Measurements from ENCODE around the gene MAP1B.

Gene MAP1B

GRCh38 chr5:72244862-72245371 lies 137.6 kb downstream of the MAP1B start:
- ChIA-PET CTCF (interaction anchor here (0.6 to 2.0 kb wide), 8 partner anchors 10 to 110 kb away, joined by 3 to 9 read pairs (median 4); no protein-coding TSS in a partner anchor), POLR2A (interaction anchor here (1.3 kb wide), 1 partner anchor 102 kb away, joined by 4 read pairs; no protein-coding TSS in a partner anchor)
- WGBS (ENCODE audit: insufficient coverage) = 100% methylated on average over 1 of the region's 2 CpGs
- Histone ChIP-seq H3K9me3 (ENCODE audit: control extremely low read depth in 1 of 5, control insufficient read depth in 4 of 5, insufficient read depth in 2 of 5, low read depth in 1 of 5, low read length in 4 of 5) (no peaks in the 10 kb centered on the region), H3K4me1 (ENCODE audit: control extremely low read depth in 1 of 4, control insufficient read depth in 4 of 4, insufficient read depth in 4 of 4, low read length in 3 of 4) (peaks cover 0 to 4% (median 0%) of the 10 kb centered on the region in 4 experiments), H3K36me3 (ENCODE audit: control insufficient read depth in 4 of 4, insufficient read depth in 4 of 4, low read length in 3 of 4) (peaks cover 0 to 3% (median 0%) of the 10 kb centered on the region in 4 experiments), H3K4me3 (ENCODE audit: control insufficient read depth in 1 of 7, extremely low read depth in 1 of 7, insufficient read depth in 4 of 7, low read depth in 2 of 7, low read length in 6 of 7) (no peak overlapping the region), H3K27ac (ENCODE audit: insufficient read depth in 1 of 2, low read depth in 1 of 2, low read length in 2 of 2, poor library complexity in 1 of 2, severe bottlenecking in 2 of 2) (no peak overlapping the region), H3K27me3 (replicated peaks in 2 of 5; ENCODE audit: control insufficient read depth in 4 of 5, insufficient read depth in 5 of 5, low read length in 4 of 5) (no peaks in the 10 kb centered on the region)
- peak; percentile 45 to 59 (median 57) for DNase-seq

- peaks cover 0 to 4% (median 0%) of the 10 kb centered on the region in 4 experiments for H3K4me1 ChIP-seq (ENCODE audit: control extremely low read depth in 1 of 4, control insufficient read depth in 4 of 4, insufficient read depth in 4 of 4, low read length in 3 of 4)
Observed at GRCh38 chr5:72245546-72245945, 138.3 kb downstream of the MAP1B start.

GRCh38 chr5:72245951-72246532 lies 138.8 kb downstream of the MAP1B start:
- no peaks in the 10 kb centered on the region for H3K27me3 ChIP-seq (replicated peaks in 2 of 5; ENCODE audit: control insufficient read depth in 4 of 5, insufficient read depth in 5 of 5, low read length in 4 of 5)
- ChIA-PET CTCF (interaction anchor here (0.8 to 2.0 kb wide), 6 partner anchors 10 to 113 kb away, joined by 3 to 9 read pairs (median 3); no protein-coding TSS in a partner anchor), POLR2A (no interaction called here)
- H3K4me1 ChIP-seq (ENCODE audit: control extremely low read depth in 1 of 4, control insufficient read depth in 4 of 4, insufficient read depth in 4 of 4, low read length in 3 of 4) = peaks cover 0 to 4% (median 0%) of the 10 kb centered on the region in 4 experiments
- peaks cover 0 to 3% (median 1%) of the 10 kb centered on the region in 4 experiments for H3K36me3 ChIP-seq (ENCODE audit: control insufficient read depth in 4 of 4, insufficient read depth in 4 of 4, low read length in 3 of 4)
- 100% methylated on average over 2 of the region's 3 CpGs for WGBS (ENCODE audit: insufficient coverage)
- peak in 1 of 3 donors; percentile 38 for DNase-seq
- no peak overlapping the region for H3K27ac ChIP-seq (ENCODE audit: insufficient read depth in 1 of 2, low read depth in 1 of 2, low read length in 2 of 2, poor library complexity in 1 of 2, severe bottlenecking in 2 of 2)
- H3K9me3 ChIP-seq (ENCODE audit: control extremely low read depth in 1 of 5, control insufficient read depth in 4 of 5, insufficient read depth in 2 of 5, low read depth in 1 of 5, low read length in 4 of 5) = no peaks in the 10 kb centered on the region
- no peak overlapping the region for H3K4me3 ChIP-seq (ENCODE audit: control insufficient read depth in 1 of 7, extremely low read depth in 1 of 7, insufficient read depth in 4 of 7, low read depth in 2 of 7, low read length in 6 of 7)

More at GRCh38 chr5:72245546-72245945, 138.3 kb downstream of the MAP1B start:
- CTCF ChIA-PET = interaction anchor here (0.6 to 2.0 kb wide), 8 partner anchors 11 to 113 kb away, joined by 3 to 9 read pairs (median 4); no protein-coding TSS in a partner anchor
- no peak overlapping the region for H3K4me3 ChIP-seq (ENCODE audit: control insufficient read depth in 1 of 7, extremely low read depth in 1 of 7, insufficient read depth in 4 of 7, low read depth in 2 of 7, low read length in 6 of 7)
- DNase-seq = no peak
- H3K27me3 ChIP-seq (replicated peaks in 2 of 5; ENCODE audit: control insufficient read depth in 4 of 5, insufficient read depth in 5 of 5, low read length in 4 of 5) = no peaks in the 10 kb centered on the region
- no peaks in the 10 kb centered on the region for H3K9me3 ChIP-seq (ENCODE audit: control extremely low read depth in 1 of 5, control insufficient read depth in 4 of 5, insufficient read depth in 2 of 5, low read depth in 1 of 5, low read length in 4 of 5)
- no CpG with 5 or more reads among the region's 1 CpG for WGBS (ENCODE audit: insufficient coverage)
- no peak overlapping the region for H3K27ac ChIP-seq (ENCODE audit: insufficient read depth in 1 of 2, low read depth in 1 of 2, low read length in 2 of 2, poor library complexity in 1 of 2, severe bottlenecking in 2 of 2)
- H3K36me3 ChIP-seq (ENCODE audit: control insufficient read depth in 4 of 4, insufficient read depth in 4 of 4, low read length in 3 of 4) = peaks cover 0 to 3% (median 1%) of the 10 kb centered on the region in 4 experiments
- POLR2A ChIA-PET = interaction anchor here (1.3 kb wide), 1 partner anchor 103 kb away, joined by 4 read pairs; no protein-coding TSS in a partner anchor

GRCh38 chr5:72246954-72247442 lies 139.7 kb downstream of the MAP1B start:
- Histone ChIP-seq H3K4me3 (ENCODE audit: control insufficient read depth in 1 of 7, extremely low read depth in 1 of 7, insufficient read depth in 4 of 7, low read depth in 2 of 7, low read length in 6 of 7) (no peak overlapping the region), H3K4me1 (ENCODE audit: control extremely low read depth in 1 of 4, control insufficient read depth in 4 of 4, insufficient read depth in 4 of 4, low read length in 3 of 4) (peaks cover 0 to 4% (median 0%) of the 10 kb centered on the region in 4 experiments), H3K9me3 (ENCODE audit: control extremely low read depth in 1 of 5, control insufficient read depth in 4 of 5, insufficient read depth in 2 of 5, low read depth in 1 of 5, low read length in 4 of 5) (no peaks in the 10 kb centered on the region), H3K27me3 (replicated peaks in 2 of 5; ENCODE audit: control insufficient read depth in 4 of 5, insufficient read depth in 5 of 5, low read length in 4 of 5) (no peaks in the 10 kb centered on the region), H3K27ac (ENCODE audit: insufficient read depth in 1 of 2, low read depth in 1 of 2, low read length in 2 of 2, poor library complexity in 1 of 2, severe bottlenecking in 2 of 2) (no peak overlapping the region), H3K36me3 (ENCODE audit: control insufficient read depth in 4 of 4, insufficient read depth in 4 of 4, low read length in 3 of 4) (peaks cover 0 to 3% (median 1%) of the 10 kb centered on the region in 4 experiments)
- 75% methylated on average over 2 of the region's 4 CpGs for WGBS (ENCODE audit: insufficient coverage)
- CTCF ChIA-PET = interaction anchor here (0.7 to 1.6 kb wide), 3 partner anchors 9 to 13 kb away, joined by 3 read pairs; no protein-coding TSS in a partner anchor
- POLR2A ChIA-PET = no interaction called here
- DNase-seq = no peak

- 100% methylated on average over 1 of the region's 2 CpGs for WGBS (ENCODE audit: insufficient coverage)
- DNase-seq = no peak
- H3K4me1 ChIP-seq (ENCODE audit: control extremely low read depth in 1 of 4, control insufficient read depth in 4 of 4, insufficient read depth in 4 of 4, low read length in 3 of 4) = peaks cover 0 to 4% (median 0%) of the 10 kb centered on the region in 4 experiments
- H3K27ac ChIP-seq (ENCODE audit: insufficient read depth in 1 of 2, low read depth in 1 of 2, low read length in 2 of 2, poor library complexity in 1 of 2, severe bottlenecking in 2 of 2) = no peak overlapping the region
- H3K9me3 ChIP-seq (ENCODE audit: control extremely low read depth in 1 of 5, control insufficient read depth in 4 of 5, insufficient read depth in 2 of 5, low read depth in 1 of 5, low read length in 4 of 5) = no peaks in the 10 kb centered on the region
- peaks cover 0 to 9% (median 3%) of the 10 kb centered on the region in 4 experiments for H3K36me3 ChIP-seq (ENCODE audit: control insufficient read depth in 4 of 4, insufficient read depth in 4 of 4, low read length in 3 of 4)
- ChIA-PET CTCF (interaction anchor here (0.8 to 1.6 kb wide), 4 partner anchors 10 to 114 kb away, joined by 3 to 4 read pairs (median 4); no protein-coding TSS in a partner anchor), POLR2A (interaction anchor here (0.7 kb wide), 1 partner anchor 45 kb away, joined by 5 read pairs; no protein-coding TSS in a partner anchor)
- no peak overlapping the region for H3K4me3 ChIP-seq (ENCODE audit: control insufficient read depth in 1 of 7, extremely low read depth in 1 of 7, insufficient read depth in 4 of 7, low read depth in 2 of 7, low read length in 6 of 7)
- H3K27me3 ChIP-seq (replicated peaks in 2 of 5; ENCODE audit: control insufficient read depth in 4 of 5, insufficient read depth in 5 of 5, low read length in 4 of 5) = no peaks in the 10 kb centered on the region
Observed at GRCh38 chr5:72248410-72248981, 141.2 kb downstream of the MAP1B start.

GRCh38 chr5:72251386-72251785 lies 144.1 kb downstream of the MAP1B start:
- no peak overlapping the region for H3K4me3 ChIP-seq (ENCODE audit: control insufficient read depth in 1 of 7, extremely low read depth in 1 of 7, insufficient read depth in 4 of 7, low read depth in 2 of 7, low read length in 6 of 7)
- no peaks in the 10 kb centered on the region for H3K9me3 ChIP-seq (ENCODE audit: control extremely low read depth in 1 of 5, control insufficient read depth in 4 of 5, insufficient read depth in 2 of 5, low read depth in 1 of 5, low read length in 4 of 5)
- H3K27ac ChIP-seq (ENCODE audit: insufficient read depth in 1 of 2, low read depth in 1 of 2, low read length in 2 of 2, poor library complexity in 1 of 2, severe bottlenecking in 2 of 2) = no peak overlapping the region
- CTCF ChIA-PET = no interaction called here
- peaks cover 0 to 9% (median 3%) of the 10 kb centered on the region in 4 experiments for H3K36me3 ChIP-seq (ENCODE audit: control insufficient read depth in 4 of 4, insufficient read depth in 4 of 4, low read length in 3 of 4)
- H3K27me3 ChIP-seq (replicated peaks in 2 of 5; ENCODE audit: control insufficient read depth in 4 of 5, insufficient read depth in 5 of 5, low read length in 4 of 5) = no peaks in the 10 kb centered on the region
- no peak for DNase-seq
- WGBS (ENCODE audit: insufficient coverage) = 100% methylated on average over 1 of the region's 1 CpG
- no peaks in the 10 kb centered on the region for H3K4me1 ChIP-seq (ENCODE audit: control extremely low read depth in 1 of 4, control insufficient read depth in 4 of 4, insufficient read depth in 4 of 4, low read length in 3 of 4)
- POLR2A ChIA-PET = no interaction called here
